T-helper 22 cell (primary cell): ENCODE measurements around the gene IFNA13.
A peak's percentile ranks its signal among the peaks of the same experiment; 100 is the strongest.
"Not testable (repeated sequence)": the region's sequence is repeated elsewhere in the genome, so short reads cannot be mapped to it uniquely, and the experiment has no call there.

ENCODE experiments used
- DNase-seq: peaks from one replicate; pipeline ENCODE4 v3.0.0-alpha.2; 2020; ENCODE audit warnings: low read depth

Gene IFNA13

DNA sequence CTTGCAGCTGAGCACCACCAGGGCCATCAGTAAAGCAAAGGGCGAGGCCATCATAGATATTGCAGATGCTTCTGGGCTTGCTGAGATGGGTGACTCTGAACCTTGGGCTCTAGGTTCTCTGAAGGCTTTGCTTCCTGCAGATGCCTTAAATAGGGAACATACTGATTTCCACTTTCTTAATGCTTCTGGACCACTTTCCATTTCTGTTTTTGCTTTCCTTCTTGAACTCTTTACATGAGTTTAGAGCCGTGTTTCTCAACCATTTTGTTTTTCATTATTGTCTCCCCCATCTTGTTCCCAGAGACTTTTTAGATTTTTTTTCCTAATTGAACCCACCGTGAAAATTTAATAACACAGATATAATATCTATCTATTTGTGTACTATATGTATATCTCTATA lies at the start of gene IFNA13:
TSS of gene IFNA13 (minus strand) at position 101 of the 400 bp plus-strand sequence. CDS start at position 54, 47 bp downstream.
- DNase-seq = no peak

DNA sequence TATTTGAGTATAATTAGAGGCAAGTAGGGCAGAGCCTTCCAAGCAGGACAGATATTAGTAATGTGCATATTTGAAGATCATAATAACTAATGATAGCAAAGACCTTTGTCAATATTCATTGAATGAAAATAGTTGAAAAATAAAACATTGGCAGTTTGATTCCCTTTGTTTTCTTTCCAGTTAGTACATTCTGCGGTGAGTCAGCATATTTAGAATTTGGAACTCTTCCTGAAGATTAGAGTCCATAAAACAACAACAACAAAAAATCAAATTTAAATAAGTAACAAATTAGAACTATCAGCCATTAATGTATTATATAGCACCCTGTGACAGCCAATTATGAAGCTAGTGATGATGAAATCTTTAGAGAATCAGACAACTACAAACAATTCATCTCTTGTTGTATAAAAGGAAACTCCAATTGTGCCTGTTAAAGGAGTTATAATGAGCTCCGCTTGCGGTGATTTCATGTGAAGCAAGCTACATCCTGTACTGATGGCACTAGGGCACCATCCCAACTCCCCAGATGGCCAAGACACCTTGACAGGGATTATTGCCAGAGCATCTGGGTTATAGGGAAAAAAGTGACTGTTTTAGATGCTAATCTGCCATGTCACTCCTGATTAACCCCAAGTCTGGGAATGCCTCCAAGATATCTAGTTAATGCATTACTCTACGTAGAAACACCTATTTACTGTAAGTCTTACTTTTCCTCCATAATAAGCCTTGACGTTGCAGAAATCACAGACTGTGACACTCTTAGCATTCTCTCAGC lies 47.8 kb upstream of the IFNA13 start:
- DNase-seq = no peak

DNA sequence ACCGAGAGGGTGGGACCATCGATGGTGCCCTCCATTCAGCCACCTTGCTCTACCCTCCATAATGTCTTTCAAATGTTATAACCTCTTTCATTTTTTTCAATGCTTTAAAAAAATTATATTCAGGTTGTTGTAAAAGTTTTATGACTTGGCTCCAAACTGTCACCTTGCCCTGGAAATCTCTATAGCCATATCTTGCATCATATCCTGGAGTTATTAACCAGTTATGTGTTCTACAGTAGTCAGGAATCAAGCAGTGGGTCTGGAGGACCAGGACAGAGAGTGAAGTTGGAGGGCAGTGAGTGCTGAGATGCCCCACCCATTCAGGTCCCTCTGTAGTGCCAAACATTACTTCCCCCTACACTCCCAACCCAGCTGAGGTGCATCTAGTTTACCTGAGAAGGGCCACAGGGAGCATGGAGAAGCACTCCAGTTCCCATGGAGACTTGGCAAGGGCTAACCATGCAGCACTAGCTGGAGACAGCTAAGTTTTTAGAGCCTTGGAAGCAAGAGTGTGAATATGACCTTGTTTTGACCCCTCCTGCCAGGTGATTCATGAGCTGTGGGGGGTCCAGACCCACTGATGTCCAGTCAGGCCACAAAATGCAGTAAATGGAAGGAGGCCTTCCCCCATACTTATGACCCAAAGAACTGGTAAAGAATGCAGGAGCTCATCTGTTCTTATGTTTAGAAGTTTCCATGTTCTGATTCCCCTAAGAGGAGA lies 46.5 kb upstream of the IFNA13 start:
- DNase-seq = no peak

DNA sequence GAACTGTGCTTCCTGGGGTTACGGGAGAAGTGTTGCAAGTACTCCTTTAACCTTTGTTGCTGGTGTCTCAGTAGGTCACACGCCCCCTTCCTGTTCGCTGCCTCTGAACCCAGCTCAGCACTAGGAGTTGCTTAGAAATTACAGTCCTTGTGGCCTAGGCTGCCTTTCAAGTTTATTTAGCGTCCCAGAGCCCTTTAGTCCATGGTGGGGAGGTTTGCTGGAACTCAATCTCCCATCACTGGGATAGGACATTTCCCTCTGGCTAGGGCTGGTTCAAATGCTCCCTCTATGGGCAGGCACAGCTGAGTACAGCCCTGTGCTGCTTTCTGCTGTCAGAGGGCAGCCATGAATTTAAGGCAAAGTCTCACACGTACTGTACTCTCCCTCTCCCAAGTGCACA lies 45.8 kb upstream of the IFNA13 start:
- DNase-seq = no peak

DNA sequence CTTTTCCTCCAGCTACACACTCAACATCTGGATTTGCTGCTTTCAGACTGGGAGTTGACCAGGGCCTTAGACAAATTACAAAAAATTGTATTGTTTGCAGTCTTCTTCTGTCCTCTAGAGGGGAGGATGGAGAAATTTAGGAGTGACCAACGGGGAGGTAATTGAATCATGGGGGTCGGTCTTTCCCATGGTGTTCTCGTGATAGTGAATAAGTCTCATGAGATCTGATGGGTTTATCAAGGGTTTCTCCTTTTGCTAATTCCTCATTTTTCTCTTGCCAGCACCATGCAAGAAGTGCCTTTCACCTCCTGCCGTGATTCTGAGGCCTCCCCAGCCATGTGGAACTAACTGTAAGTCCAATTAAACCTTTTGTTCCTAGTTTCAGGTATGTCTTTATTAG lies 45.3 kb upstream of the IFNA13 start:
- no peak for DNase-seq

DNA sequence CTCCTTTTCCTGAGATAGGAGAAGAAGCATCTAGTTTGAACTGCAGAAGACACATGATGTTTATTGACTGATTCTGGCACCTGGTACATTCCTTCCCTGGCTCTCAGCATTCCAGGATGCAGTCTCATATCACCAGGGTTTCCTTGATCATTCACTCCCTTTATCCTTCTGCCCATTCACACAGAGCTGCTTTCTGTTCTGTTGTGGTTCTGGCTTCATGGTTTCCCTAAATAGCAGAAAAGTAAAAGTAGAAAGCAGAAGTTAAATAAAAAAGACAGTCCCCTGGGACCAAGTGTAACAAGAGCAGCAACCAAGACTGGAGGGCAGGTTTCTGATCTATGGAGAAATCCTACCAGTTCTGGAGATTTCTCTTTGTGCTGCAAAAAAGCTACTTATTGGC lies 44.2 kb upstream of the IFNA13 start:
- no peak for DNase-seq

DNA sequence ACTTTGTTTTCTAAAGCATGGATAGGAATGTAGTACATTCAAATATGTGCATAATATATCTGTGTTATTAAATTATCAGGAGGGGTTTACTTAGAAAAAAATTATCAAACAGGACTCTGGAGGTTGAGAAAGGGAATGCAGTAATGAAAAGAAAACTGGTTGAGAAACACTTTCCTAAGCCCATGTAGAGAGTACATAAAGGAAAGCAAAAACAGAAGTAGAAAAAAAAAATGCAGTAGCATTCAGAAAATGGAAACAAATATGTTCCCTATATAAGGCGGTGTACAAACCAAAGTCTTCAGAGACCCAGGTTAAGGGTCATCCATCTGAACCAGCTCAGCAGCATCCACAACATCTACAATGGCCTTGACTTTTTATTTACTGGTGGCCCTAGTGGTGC lies 41.0 kb upstream of the IFNA13 start, which contains the start of gene IFNA8:
TSS of gene IFNA8 (plus strand) at position 301 of the 400 bp plus-strand sequence. CDS start at position 361, 60 bp downstream.
- DNase-seq = no peak

DNA sequence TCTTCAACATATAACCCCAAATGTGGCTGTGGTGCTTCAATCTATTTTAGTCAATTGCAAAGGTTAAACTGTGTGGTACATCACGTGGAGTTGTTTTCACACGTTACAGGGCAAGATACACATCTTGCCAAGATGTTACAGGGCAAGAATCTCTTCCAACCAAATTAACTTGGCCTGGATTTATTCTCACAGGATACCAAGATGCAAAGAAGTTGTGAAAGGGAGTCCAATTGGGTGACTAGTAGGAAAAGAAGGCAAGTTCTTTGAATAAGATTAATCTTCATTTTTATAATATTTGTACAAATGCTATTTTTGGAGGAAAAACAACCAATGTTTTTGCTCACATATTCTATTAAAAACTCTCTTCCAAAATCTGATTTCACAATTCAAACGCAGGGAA lies 36.3 kb upstream of the IFNA13 start:
- no peak for DNase-seq

DNA sequence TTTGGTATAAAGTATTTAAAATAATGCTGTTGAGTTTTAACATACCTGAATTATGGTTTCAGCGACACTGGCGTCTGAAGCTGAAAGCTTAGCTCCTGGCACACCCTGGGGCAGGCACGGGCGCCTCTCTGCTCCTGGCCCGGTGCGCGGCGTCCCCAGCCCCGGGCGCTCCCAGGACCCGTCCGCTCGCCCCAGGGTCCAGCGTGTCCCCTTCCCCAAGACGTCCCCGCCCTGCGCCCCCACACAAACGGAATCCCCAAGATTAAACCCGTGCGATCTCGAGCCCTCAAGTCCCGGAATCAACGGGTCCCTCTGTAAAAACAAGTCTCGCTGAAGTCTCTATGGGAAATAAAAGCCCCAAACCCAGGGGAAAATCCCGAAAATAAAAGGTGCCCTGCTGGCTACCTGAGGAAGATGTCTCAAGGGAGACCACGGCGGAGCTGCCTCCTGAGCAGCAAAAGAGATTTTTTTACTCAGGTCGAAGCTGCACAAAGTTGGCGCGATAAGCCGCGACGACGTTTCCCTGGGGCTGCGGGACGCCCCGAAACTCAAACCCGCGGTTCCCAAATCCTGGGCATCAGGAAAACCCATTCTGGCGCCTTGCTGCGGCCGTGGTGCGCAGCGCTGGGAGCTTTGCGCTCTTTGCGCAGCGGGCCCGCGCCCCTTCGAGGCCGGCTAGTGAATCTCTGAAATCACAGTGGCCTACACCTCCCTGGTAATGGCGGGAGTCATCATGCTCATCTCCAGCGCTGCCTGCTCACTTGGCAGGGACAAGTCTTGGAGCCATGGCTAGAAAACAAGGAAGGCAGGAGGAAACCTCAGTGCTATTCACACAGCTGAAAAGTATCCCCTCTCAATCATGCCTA lies 34.8 kb upstream of the IFNA13 start:
- DNase-seq = no peak

DNA sequence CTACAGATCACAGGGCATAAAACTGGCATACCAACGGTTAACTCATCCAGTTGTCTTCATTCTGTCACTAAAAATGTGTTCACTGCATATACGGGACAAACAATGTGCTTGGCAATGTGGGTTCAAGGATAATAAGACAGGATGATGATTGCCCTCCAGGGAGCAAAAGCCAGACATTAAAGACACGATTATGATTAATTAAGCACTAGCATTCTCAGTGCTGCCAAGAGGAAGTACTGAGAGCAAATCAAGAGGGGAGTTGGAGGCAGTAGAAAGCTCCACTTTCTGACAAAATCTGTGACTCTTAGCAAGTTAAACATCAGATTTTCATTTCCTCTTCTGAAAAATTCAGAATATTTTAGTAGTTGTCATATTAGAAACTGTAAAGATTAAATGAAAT lies 32.1 kb upstream of the IFNA13 start:
- no peak for DNase-seq

DNA sequence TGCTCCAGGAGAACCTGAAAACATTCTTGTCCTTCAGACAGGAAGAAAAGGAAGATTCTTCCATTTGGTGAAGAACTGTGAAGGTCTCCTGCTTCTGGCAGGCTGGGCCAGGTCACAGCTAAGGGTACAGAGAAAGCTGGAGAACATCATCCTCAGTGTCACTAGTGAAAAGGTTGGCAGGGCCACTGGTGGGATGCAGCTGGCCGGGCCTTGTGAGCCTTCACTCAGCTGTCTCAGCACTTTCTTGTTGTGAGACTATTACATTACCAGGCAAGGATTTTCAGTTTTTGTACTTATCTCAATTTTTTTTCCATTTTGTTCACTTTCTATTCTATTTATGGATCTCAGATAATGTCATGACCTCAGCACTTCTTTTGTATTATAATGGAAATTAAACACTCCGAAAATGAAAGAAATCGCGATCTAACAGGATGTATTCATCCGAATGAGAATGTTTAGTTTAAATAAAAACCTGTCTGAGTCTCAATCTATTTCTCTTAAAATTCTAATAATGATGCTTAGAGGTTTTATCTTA lies 31.2 kb upstream of the IFNA13 start:
- no peak for DNase-seq

DNA sequence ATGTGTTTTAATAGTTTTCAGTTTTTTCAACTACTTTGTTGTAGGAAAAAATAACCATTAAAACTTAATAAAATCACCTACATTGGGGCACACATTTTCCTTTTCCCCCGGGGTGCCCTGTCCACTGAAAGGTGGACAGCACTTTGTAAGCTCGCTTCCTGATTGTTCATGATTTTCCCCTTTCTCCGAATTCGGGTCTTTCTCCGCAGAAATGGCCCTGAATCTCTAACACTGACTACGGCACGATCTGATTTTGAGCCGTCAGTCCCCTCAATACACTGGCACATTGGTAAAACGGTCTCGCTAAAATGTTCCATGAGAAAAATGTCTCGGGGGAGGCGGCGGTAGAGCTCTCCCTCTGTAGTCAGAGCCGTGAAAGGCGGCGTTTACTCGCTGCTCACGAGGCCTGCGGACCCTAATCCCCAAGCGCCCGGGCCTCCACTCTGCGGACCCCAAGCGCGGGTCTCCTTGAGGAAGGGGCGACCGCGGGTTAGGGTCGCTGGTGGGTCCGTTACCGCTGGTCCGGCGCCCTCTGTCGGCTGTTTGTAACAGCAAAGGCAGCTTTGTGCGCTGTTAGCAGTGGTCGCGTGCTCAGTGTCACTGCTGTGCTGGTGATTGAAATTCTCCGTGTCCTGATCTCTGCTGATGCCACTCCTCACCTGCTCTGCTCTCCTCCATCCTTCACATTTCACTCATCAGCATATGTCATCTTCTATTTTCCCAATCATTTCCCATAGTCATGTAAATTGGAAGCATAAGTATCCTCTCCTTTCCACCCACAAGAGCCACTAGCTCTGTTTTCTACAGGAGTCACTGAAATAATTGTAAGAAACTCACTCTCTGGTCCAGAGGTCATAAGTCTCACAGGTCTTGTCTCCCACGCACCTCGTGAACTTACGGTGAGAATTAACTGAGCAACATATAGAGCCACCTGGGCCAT lies 28.2 kb upstream of the IFNA13 start:
- peak; percentile 9 for DNase-seq

DNA sequence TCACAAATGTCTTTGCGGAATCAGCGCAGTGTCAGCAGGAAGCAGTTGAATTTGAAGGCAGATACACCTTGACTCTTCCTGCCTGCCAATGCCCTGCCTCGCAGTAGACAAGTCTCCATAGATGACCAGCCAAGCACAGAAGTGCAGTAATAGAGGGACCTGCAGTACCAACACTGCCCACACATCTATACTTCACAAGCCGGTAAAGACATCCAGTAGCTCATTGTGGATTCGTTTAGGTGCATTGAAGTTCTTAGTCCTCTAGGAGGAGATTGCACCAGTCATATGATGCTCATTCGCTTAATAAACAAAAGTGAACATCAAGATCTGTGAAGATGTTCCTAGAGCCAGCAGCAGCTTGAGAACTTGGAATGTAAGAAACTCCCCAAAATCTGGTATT lies 24.4 kb upstream of the IFNA13 start:
- no peak for DNase-seq

DNA sequence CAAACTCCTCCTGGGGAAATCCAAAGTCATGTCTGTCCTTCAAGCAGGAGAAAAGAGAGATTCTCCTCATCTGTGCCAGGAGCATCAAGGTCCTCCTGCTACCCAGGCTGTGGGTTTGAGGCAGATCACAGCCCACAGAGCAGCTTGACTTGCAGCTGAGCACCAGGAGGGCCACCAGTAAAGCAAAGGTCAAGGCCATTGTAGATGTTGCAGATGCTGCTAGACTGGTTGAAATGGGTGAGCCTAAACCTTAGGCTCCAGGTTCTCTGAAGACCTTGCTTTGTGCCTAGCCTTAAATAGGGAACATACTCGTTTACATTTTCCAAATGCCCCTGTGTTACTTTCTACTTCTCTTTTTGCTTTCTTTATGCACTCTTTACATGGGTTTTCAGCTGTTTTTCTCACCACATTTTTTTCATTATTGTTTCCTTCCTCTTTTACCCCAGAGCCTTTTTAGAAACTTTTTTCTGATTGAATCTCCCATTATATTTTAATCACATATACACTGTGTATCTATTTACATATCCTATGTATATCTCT lies 17.3 kb upstream of the IFNA13 start, which contains the start of gene IFNA2:
TSS of gene IFNA2 (minus strand) at position 268 of the 540 bp plus-strand sequence. CDS start at position 199, 69 bp downstream.
- no peak for DNase-seq

DNA sequence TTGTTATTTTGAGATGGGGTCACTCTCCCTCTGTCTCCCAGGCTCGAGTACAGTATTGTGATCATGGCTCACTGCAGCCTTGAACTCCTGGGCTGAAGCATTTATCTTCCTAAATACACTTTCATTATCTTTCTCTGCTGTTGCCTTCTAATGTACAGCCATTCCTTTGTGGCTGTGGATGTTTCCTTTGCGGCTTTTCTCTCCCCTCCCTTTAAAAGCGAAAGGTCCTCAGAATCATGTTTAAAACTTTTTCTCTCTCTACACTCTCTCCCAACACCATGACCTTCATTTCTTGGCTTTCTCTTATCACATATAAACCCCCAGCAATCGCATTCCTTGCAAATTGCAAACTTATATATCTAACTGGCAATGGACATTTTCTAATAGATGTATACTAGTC lies 15.8 kb upstream of the IFNA13 start:
- DNase-seq = no peak

DNA sequence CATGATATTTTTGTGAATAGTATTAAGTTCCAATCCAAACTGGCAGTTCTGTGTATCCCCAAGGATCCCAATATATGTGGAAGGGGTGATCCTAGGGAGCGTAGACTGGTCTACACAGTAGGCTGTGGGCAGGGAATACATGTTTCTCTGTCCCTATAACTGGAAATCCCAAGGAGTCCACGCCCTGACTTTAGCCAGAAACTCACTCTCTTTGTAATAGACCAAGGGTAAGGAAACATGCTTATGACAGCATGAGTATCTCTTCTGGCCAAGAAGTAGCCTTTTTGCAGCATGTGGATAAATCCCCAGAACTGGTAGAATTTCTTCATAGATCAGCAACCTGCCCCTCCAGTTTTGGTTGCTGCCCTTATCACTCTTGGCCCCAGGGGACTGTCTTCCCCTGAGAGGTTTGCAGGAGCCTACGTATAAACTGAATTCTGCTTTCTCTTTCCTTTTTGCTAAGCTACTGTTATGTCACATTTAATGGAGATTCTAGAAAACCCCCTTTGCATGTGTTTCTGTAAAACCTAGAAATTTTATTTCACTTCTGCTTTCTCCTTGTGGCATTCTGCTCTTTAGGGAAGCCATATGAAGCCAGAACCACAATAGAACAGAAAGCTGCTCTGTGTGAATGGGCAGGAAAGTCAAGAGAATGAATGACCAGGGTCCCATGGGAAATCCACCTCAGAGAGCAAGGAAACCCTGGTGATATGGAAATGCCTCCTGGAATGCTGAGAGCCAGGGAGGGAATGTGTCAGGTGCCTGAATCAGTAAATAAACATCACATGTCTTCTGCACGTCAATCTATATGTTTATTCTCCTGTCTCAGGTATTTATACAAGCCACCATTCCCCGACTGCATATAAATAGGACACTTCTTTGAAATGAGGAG lies 13.8 kb upstream of the IFNA13 start:
- DNase-seq = no peak

DNA sequence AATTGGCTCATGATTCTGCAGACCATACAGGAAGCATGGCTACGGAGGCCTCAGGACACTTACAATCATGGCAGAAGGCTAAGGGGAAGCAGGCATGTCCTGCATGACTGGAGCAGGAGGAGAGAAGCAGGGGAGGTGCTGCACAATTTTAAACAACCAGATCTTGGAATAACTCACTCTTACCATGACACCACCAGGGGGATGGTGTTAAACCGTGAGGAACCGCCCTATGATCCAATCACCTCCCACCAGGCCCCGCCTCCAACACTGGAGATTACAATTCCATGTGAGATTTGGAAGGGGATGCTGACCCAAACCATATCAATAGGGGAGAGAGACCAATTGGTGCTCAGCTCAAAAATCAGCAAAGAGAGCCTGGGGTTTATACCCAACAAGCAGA lies 3.6 kb upstream of the IFNA13 start:
- not testable (repeated sequence) for DNase-seq

DNA sequence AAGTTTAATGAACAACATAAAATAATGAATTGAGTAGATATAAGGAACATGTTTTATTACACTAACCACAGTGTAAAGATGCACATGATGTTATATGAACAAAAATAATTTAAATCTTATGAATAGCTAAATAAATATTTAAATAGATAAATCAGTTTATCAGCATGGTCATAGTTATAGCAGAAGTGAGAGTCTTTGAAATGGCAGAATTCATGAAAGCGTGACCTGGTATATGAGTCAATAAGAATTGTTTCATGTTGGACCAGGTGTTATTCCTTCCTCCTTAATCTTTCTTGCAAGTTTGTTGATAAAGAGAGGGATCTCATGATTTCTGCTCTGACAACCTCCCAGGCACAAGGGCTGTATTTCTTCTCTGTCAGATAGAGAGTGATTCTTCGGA lies 688 bp downstream of the IFNA13 start:
- DNase-seq = not testable (repeated sequence)

DNA sequence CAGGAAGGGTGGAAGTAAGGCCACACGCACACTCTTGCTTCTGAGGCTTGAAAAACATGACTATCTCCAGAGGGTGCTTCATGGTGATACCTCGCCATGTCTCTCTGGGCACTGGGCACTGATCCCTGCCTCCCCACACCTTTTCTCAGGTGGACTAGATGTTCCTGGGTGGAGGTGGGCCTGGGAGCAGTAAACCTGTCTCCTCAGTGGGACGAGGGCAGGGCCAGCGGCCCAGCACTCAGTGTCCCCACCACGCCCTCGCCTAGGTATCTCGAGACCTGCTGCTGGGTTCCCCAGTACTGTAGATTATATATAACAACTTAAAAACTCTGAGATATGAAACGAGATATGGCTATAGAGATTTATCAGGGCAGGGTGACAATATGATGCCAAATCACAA lies 5.6 kb downstream of the IFNA13 start:
- no peak for DNase-seq
